Stimulated activated CD8-positive, alpha-beta memory T cell treated with anti-CD3 and anti-CD28 coated beads, Interleukin-2, amount 100 ng/mL, for 48 hours (primary cell): ENCODE measurements around the gene ZNHIT6.

Experiments
- DNase-seq, 2 donors: peaks; one replicate each; pipeline ENCODE4 v3.0.0-alpha.2; 2020; ENCODE audit warnings: low read depth in 2 of 2

The ZNHIT6 gene

GRCh38 chr1:85617633-85618100 lies 90.6 kb downstream of the ZNHIT6 start:
- no peak for DNase-seq

GRCh38 chr1:85616736-85617135 lies 91.5 kb downstream of the ZNHIT6 start:
- DNase-seq = no peak

- DNase-seq = no peak
Measured at GRCh38 chr1:85616364-85616705, 91.9 kb downstream of the ZNHIT6 start.

- no peak for DNase-seq
Measured at GRCh38 chr1:85615586-85616363, 92.5 kb downstream of the ZNHIT6 start.

GRCh38 chr1:85612704-85613361 lies 95.4 kb downstream of the ZNHIT6 start:
- no peak for DNase-seq

- DNase-seq = no peak
Measured at GRCh38 chr1:85611856-85612255, 96.4 kb downstream of the ZNHIT6 start.

- no peak for DNase-seq
Measured at GRCh38 chr1:85611425-85611824, 96.8 kb downstream of the ZNHIT6 start.

- DNase-seq = no peak
Measured at GRCh38 chr1:85609976-85610375, 98.3 kb downstream of the ZNHIT6 start.

GRCh38 chr1:85608851-85609250 lies 99.4 kb downstream of the ZNHIT6 start:
- DNase-seq = no peak

GRCh38 chr1:85607921-85608265 lies 100.3 kb downstream of the ZNHIT6 start:
- DNase-seq = no peak

GRCh38 chr1:85607126-85607920 lies 100.9 kb downstream of the ZNHIT6 start:
- no peak for DNase-seq

GRCh38 chr1:85606414-85606800 lies 101.8 kb downstream of the ZNHIT6 start:
- DNase-seq = no peak

- DNase-seq = no peak
Measured at GRCh38 chr1:85605484-85606413, 102.5 kb downstream of the ZNHIT6 start.

- DNase-seq = no peak
Measured at GRCh38 chr1:85604298-85604997, 103.8 kb downstream of the ZNHIT6 start.

- no peak for DNase-seq
Measured at GRCh38 chr1:85603086-85603880, 105.0 kb downstream of the ZNHIT6 start.

GRCh38 chr1:85602571-85602970 lies 105.7 kb downstream of the ZNHIT6 start:
- no peak for DNase-seq

GRCh38 chr1:85601901-85602300 lies 106.3 kb downstream of the ZNHIT6 start:
- no peak for DNase-seq

GRCh38 chr1:85599681-85600080 lies 108.6 kb downstream of the ZNHIT6 start:
- DNase-seq = no peak
